Stimulated activated CD4-positive, alpha-beta T cell treated with anti-CD3 and anti-CD28 coated beads, Interleukin-2, amount 100 ng/mL, for 24 hours (primary cell): Measurements from ENCODE around the gene FOXO3.
"Not testable (repeated sequence)": the region's sequence is repeated elsewhere in the genome, so short reads cannot be mapped to it uniquely, and the experiment has no call there.

ENCODE experiments used
- DNase-seq, 2 donors: peaks; one replicate each; pipeline ENCODE4 v3.0.0-alpha.2; 2020

FOXO3 gene

DNA sequence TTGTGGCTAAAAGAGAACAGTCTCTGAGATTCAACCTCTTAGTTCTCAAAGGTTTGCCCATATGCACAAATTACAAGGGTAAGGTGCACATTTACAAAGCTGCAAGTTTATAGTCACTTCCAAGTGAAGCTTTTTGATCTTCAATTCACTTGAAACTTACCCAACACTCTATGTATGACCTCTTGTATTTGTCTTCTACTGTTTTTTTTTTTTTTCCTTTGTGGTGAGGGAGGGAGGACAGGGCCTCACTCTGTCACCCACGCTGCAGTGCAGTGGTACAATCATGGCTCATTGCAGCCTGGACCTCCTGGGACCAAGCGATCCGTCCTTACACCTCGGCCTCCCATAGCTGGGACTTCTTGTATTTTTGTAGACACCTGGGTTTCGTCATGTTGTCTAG lies 4.5 kb upstream of the FOXO3 start:
- DNase-seq: no peak

DNA sequence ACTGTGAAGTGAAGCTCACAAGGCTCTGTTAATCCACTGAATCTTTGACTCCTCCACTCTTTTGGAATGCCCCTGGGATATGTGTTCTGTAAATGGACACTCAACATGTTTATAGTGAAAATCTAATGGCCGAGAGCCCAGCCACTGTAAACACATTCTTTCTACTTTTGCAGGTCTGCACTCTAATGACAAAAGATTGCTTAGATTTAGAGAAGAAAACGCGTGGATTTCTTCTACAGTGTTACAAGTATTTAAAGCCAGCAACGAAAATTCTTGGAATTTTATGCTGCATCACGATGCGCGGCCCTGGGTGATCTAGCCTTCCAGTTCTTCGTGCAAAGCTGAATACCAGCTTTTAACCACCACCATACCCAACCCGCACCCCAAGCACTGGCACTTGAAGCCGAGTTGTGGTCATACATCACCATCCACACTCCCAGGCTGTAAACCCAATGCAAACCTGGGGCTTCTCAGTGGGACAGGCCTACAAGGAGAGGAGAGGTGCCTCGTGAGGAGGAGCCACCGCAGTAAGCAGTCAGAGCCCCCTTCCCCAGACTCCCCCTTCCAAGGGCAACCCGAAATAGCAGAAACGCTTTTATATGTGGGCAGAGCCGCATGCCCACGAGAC lies 3.7 kb upstream of the FOXO3 start:
- no peak for DNase-seq

DNA sequence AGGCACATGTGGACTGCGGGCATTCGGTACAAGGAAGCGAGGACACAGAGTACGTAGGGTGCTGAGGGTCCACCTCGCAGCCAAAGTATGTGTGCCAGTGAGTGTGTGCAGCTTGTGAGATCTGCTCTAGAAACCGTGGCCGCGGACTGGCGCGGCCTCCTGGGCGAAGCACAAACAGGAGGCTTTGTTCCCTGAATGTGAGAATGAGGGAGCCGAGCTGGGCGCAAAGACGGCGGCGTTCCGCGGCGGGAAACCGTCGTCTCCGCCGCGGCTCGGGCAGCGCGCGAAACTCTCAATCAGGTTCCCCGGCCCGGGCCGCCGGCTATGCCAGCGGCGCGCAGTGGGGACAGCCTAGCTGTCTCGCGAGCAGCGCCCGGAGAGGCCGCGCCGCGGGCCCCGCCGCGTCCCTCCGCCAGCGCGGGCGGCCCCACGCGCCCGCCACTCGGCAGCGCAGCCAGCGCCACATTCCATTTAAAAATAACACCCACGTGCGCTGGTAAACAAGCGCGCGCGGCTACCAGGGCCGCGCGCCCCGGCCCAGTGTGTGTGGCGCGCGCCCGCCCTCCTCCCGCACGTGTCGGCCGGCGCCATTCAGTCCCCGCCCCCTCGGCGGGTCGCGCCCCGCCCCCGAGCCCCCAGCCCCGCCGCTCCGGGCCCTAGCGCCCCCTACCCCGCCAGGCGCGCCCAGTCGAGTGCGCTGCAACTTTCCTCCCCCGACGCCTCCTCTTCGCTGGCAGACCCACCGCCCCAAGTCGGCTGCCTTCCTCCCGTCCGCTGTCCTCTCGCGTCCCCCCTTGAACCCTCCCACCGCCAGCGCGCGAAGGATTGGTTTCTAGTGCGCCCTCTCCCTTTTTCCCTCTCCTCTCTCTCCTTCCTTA lies 3.0 kb upstream of the FOXO3 start:
- DNase-seq: peak; percentile 74 to 78

DNA sequence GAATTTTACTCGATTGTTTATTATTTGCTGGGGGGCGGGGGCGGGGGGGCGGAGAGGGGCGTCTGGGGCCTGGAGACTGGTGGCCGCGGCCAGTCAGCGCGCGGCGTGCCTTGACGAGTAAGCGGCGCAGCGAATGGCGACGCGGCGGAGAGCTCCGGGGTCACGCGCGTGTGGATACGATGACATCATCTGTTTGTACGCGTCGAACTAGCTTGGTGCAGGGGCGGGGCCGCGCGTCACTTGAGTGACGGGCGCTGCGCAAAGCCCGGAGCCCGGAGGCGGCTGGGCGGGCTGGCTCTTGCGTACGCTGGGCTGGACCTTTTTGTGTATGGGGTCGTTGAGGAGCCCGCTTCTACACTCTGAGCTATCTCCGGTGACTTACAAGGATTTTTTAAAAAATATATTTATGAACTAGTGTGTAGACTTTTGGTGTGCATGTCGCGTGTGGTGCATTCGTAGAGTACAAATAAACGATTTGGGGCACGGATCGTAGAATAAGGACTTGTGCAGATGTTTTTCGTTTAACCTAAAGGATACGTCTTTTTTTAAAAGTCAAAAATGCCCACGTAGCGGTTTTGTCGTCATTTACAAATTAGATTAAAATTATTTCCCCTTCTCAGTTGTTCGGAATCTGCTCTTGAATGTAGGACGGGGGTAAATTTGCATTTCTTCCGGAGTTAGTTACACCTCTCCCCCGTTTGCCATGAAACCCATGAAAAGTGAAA lies 2.2 kb upstream of the FOXO3 start:
- peak; percentile 93 to 96 for DNase-seq

- DNase-seq: peak; percentile 80 to 85
Observed at GRCh38 chr6:108559097-108559883, 1.4 kb upstream of the FOXO3 start.

DNA sequence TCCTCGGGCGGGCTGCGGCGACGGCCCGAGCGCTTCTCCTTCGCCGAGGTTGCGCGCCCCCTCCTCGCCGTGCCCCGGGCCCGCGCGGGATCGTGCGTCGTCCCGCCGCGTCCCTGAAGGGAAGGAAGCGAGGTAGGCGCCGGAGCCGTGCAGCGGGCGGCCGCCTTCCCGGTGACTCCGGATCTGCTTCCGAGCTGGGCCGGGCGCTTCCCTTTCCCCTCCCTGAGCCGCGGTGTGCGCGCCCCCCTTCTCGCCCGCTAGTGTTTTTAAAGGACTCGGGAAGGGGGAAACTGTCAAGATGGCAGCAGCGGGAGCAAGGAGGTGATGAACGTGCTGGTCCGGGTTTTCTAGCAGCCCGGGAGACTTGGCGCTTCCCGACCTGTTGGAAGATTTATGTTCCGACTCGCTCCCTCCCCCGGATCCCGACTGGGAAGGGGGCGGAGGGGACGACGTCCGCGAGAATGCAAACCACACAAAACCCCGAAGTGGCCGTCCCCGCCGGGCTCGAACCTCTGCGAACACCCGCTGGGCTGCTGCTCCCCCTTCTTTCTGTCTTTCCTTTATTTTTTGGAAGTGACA lies 744 bp upstream of the FOXO3 start:
- DNase-seq: peak; percentile 30 to 45

GRCh38 chr6:108561309-108561647 lies 561 bp downstream of the FOXO3 start:
- DNase-seq: not testable (repeated sequence)

DNA sequence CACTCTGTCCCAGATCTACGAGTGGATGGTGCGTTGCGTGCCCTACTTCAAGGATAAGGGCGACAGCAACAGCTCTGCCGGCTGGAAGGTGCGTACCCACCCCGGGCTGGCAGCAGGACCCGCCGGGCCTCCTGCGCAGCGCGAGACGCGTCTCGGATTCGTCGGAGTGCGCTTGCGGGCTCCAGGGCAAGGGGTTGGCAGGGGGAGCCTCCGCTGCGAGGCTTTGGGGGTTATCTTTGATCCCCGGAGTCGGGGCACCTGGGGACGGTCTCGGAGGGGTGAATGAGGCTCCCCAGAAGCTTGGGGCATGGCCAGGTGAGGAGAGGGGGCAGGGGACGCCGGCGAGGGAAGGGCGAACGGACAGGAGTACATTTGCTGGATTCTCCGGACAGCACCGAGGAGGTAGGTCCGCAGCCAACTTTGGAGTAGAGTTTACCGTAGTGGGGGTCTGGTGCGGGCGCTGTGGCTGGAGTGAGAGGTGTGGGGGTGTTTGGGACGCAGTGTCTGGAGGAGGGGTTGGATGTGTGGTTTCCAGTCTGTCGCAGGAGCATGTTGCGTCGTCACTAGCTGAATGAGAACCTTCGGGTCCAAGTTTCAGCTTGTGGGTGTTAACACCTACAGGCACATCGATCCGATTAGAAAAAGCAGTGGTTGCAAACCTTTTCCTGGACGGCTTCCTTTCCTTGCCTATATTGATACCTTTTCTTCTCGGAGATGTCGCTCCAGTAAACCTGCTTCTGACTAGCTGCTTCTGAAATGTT lies 1.2 kb downstream of the FOXO3 start:
- no peak for DNase-seq

DNA sequence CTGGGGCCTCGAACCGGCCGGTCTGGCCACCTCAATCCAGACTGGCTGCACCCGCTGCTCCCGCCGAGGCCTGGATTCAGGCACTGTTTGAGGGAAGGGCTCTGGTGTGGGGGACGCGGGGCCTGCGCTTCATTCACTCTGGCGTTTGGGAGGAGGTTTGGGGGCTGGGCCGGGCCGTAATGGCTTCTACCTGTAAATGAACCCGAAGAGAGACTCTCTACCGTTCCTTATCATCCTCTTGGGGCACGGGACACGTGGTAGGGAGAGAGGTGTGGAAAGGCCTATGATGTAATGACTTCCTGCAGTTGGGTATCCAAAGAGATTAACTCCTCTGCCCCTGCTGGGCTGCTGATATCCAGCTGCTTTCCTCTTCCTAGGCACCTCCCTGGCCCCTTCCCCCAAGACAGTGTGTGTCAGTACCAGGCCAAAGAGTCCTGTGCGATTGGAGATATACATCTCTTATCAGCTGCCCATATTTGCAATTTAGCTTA lies 1.8 kb downstream of the FOXO3 start:
- DNase-seq: no peak

GRCh38 chr6:108563292-108563691 lies 2.6 kb downstream of the FOXO3 start:
- no peak for DNase-seq

DNA sequence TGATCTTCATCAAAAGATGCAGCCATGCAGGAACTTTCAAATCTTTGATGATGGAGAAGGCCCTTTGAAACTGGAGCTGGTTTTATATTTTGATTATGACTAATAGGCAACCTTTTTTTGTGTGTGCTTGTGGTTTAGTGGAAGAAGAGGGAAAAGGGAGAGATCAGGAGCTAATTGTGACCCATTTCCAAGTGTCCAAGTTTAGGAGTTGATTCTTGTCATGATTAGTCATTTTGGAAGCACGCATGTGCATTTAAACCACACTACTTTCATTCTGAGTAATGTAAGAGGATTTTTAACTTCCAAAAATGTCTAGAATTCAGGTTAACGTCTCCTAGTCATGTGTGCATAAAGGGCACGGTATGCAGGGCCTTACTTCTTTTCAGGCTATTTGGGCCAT lies 3.5 kb downstream of the FOXO3 start:
- no peak for DNase-seq

- DNase-seq: no peak
Observed at GRCh38 chr6:108565091-108565766, 4.5 kb downstream of the FOXO3 start.

DNA sequence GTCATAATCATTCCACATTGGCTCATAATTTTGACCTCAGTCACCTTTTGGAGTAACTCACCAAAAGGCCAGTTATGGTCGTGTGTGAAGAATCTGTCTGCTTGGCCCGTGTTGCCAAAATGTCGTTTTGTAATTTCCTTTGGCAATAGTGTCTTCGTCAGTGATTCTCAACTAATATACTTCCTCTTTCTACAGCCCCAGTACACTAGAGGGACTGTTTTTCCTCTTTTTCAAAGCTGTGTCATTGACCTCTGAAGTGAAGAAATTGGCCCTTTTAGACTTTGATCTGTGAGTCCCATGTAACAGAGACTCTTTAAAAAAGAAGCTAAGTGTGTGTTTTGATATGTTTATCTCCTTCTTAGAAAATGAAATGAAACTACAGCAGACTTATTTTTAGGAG lies 5.2 kb downstream of the FOXO3 start:
- DNase-seq: no peak

DNA sequence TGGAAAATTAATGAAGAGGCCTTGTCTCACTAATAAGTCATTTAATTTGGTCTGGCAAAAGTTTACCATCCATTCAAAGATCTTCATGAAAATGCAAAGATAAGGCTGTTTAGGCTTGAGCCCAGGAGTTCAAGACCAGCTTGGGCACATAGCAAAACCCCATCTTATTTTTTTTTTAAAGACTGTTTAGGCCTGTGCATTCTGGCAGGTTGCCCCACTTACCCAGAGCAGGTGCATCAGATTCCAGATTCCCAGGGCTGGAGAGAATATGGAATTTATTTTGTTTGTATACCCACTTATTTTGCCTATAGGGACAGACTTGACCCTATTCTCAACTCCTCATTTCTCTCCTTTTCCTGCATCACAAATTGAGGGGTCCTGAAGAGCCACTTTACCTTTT lies 5.7 kb downstream of the FOXO3 start:
- no peak for DNase-seq

DNA sequence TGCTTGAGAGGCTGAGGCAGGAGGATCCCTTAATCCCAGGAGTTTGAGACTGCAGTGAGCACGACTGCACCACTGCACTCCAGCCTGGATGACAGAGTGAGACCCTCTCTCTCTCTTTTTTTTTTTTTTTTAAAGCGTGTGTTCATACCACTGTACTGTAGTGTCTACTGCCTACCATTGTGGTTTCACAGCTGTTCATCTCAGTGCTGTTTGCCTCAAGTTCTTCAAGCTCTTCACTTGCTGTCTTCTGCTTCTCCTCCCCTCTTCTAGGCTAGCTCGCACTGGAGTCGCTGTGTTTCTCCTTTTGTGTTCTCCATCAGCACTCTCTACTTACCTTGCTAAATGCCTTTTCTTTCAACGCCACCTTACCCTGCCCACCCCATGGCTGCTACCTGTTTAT lies 7.4 kb downstream of the FOXO3 start:
- no peak for DNase-seq

- DNase-seq: no peak
Observed at GRCh38 chr6:108568551-108569305, 8.0 kb downstream of the FOXO3 start.

- DNase-seq: no peak
Observed at GRCh38 chr6:108570517-108570916, 9.8 kb downstream of the FOXO3 start.

GRCh38 chr6:108574457-108575141 lies 13.9 kb downstream of the FOXO3 start:
- no peak for DNase-seq

GRCh38 chr6:108575905-108576494 lies 15.3 kb downstream of the FOXO3 start:
- DNase-seq: no peak
